ENCODE data around the gene SNX21. TPM values are rescaled to one million over a fixed set of nuclear protein-coding genes. Genes with fewer than 3 reads are reported as not detected.

SNX21 gene
- total RNA-seq, 2 experiments from 2014 or later, result 0.36 to 0.89 TPM

- Histone ChIP-seq H3K4me3 (ENCODE audit: low read length) (peak within 1 kb of the TSS; percentile 93), H3K9me3 (ENCODE audit: control insufficient read depth in 1 of 2, insufficient read depth in 1 of 2, low read length in 2 of 2) (no peaks in the 10 kb centered on the region), H3K4me1 (ENCODE audit: insufficient read depth, low read length) (peaks cover 48% of the 10 kb centered on the region), H3K36me3 (ENCODE audit: insufficient read depth, low read length) (peaks cover 35% of the 10 kb centered on the region), H3K27ac (ENCODE audit: low read depth in 1 of 2, low read length in 2 of 2) (peak within 1 kb of the TSS; percentile 50 to 65), H3K27me3 (ENCODE audit: control insufficient read depth in 1 of 2, insufficient read depth in 2 of 2, low read length in 2 of 2) (no peaks in the 10 kb centered on the region)
- ChIA-PET POLR2A (interaction anchor here (0.7 to 8.2 kb wide), 13 partner anchors 10 to 92 kb away, joined by 3 to 105 read pairs (median 5); partner anchors contain the start of genes ACOT8, PCIF1, SNX21 and ZNF335), CTCF (interaction anchor here (0.7 to 1.6 kb wide), 5 partner anchors 10 to 67 kb away, joined by 3 to 5 read pairs (median 4); partner anchors contain the start of gene ZSWIM1)
- Mint-ChIP-seq H3K9me3 (no peaks in the 10 kb centered on the region), H3K4me3 (peak within 1 kb of the TSS; percentile 96), H3K27me3 (no peaks in the 10 kb centered on the region), H3K4me1 (ENCODE audit: low read depth) (peaks cover 51% of the 10 kb centered on the region), H3K36me3 (ENCODE audit: low read depth) (peaks cover 32% of the 10 kb centered on the region), H3K27ac (peak within 1 kb of the TSS; percentile 84)
- intact Hi-C loops (cut with DNase I, micrococcal nuclease), result loop anchor here (1.0 to 5.0 kb wide), 7 partner anchors 10 to 80 kb away; partner anchors contain the start of genes ACOT8 (in 2 of the 2), PCIF1 (in 2 of the 2), ZSWIM3 (in 2 of the 2) and UBE2C (in 1 of the 2)
- TF ChIP-seq CTCF (IDR thresholded peaks at IDR 0.05), result no peak
- peak; percentile 79 for ATAC-seq (ENCODE audit: poor library complexity)
- DNase-seq, result peak; percentile 64 to 92 (median 76)
These were observed 57.7 kb downstream of the SNX21 start, which contains the start of the genes CTSA and NEURL2 for GRCh38 chr20:45890985-45891983. Gene CTSA (plus strand): TSS chr20:45891335. CDS start chr20:45891569, 234 bp downstream. Gene NEURL2 (minus strand): TSS chr20:45891208. CDS start chr20:45890991, 217 bp downstream.

GRCh38 chr20:45892049-45892825 is 58.6 kb downstream of the SNX21 start:
- ChIA-PET POLR2A (interaction anchor here (1.1 to 8.2 kb wide), 8 partner anchors 11 to 93 kb away, joined by 3 to 105 read pairs (median 12); partner anchors contain the start of genes ACOT8, PCIF1, SNX21 and UBE2C), CTCF (interaction anchor here (2.1 kb wide), 1 partner anchor 78 kb away, joined by 6 read pairs; no protein-coding TSS in a partner anchor)
- Histone ChIP-seq H3K4me1 (ENCODE audit: insufficient read depth, low read length) (peaks cover 51% of the 10 kb centered on the region), H3K9me3 (ENCODE audit: control insufficient read depth in 1 of 2, insufficient read depth in 1 of 2, low read length in 2 of 2) (no peaks in the 10 kb centered on the region), H3K27ac (ENCODE audit: low read depth in 1 of 2, low read length in 2 of 2) (peak overlapping the region in 1 of 2 donors; percentile 40), H3K27me3 (ENCODE audit: control insufficient read depth in 1 of 2, insufficient read depth in 2 of 2, low read length in 2 of 2) (no peaks in the 10 kb centered on the region), H3K36me3 (ENCODE audit: insufficient read depth, low read length) (peaks cover 43% of the 10 kb centered on the region), H3K4me3 (ENCODE audit: low read length) (peak overlapping the region; percentile 93)
- intact Hi-C loops (cut with DNase I, micrococcal nuclease), result loop anchor here (5.0 kb wide), 2 partner anchors 35 to 80 kb away; partner anchors contain the start of genes ACOT8 (in 1 of the 2), UBE2C (in 1 of the 2) and ZSWIM3 (in 1 of the 2)
- Mint-ChIP-seq H3K9me3 (no peaks in the 10 kb centered on the region), H3K27ac (peak overlapping the region; percentile 84), H3K27me3 (no peaks in the 10 kb centered on the region), H3K4me3 (peak overlapping the region; percentile 96), H3K4me1 (ENCODE audit: low read depth) (peaks cover 45% of the 10 kb centered on the region), H3K36me3 (ENCODE audit: low read depth) (peaks cover 36% of the 10 kb centered on the region)
- no peak for DNase-seq
- no peak for TF ChIP-seq CTCF (IDR thresholded peaks at IDR 0.05)
- no peak for ATAC-seq (ENCODE audit: poor library complexity)

Other genes starting within 250 kb of the SNX21 start
- gene WFDC10A, start 204.1 kb upstream of the SNX21 start, total RNA-seq, result not detected
- gene WFDC9, start 202.5 kb upstream of the SNX21 start, total RNA-seq, result not detected
- gene WFDC11, start 163.6 kb upstream of the SNX21 start, total RNA-seq, result not detected
- gene WFDC13, start 131.8 kb upstream of the SNX21 start, total RNA-seq, result not detected
- gene WFDC10B, start 128.8 kb upstream of the SNX21 start, total RNA-seq, result not detected
- not detected for gene SPINT4, start 111.5 kb upstream of the SNX21 start, total RNA-seq
- gene WFDC3, start 41.9 kb upstream of the SNX21 start, total RNA-seq, result not detected
- 10 to 100 TPM in 1 of 2 experiments, 1 to 10 TPM in 1; 9.3 to 10.4 TPM for gene DNTTIP1, start 41.8 kb upstream of the SNX21 start, total RNA-seq
- under 1 TPM; 0.52 to 0.64 TPM for gene UBE2C, start 21.2 kb upstream of the SNX21 start, total RNA-seq
- gene TNNC2, start 6.5 kb upstream of the SNX21 start, total RNA-seq, result 1 to 10 TPM; 1.2 to 1.5 TPM
- gene ACOT8, start 23.6 kb downstream of the SNX21 start, total RNA-seq, result 10 to 100 TPM; 19.1 to 19.9 TPM
- gene ZSWIM3, start 23.8 kb downstream of the SNX21 start, total RNA-seq, result under 1 TPM; 0.36 to 0.44 TPM
- gene ZSWIM1, start 47.4 kb downstream of the SNX21 start, total RNA-seq, result 10 to 100 TPM in 1 of 2 experiments, 1 to 10 TPM in 1; 9.3 to 10.7 TPM
- 1 to 10 TPM in 1 of 2 experiments, under 1 TPM in 1; 0.49 to 1.3 TPM for gene SPATA25, start 53.8 kb downstream of the SNX21 start, total RNA-seq
- 1 to 10 TPM; 1.5 to 2.5 TPM for gene NEURL2, start 57.4 kb downstream of the SNX21 start, total RNA-seq
- 10 to 100 TPM; 40.3 to 42.6 TPM for gene CTSA, start 57.5 kb downstream of the SNX21 start, total RNA-seq
- not detected for gene PLTP, start 78.4 kb downstream of the SNX21 start, total RNA-seq
- 100 to 1,000 TPM; 100 TPM for gene PCIF1, start 100.9 kb downstream of the SNX21 start, total RNA-seq
- 10 to 100 TPM; 67.3 to 74.6 TPM for gene ZNF335, start 138.4 kb downstream of the SNX21 start, total RNA-seq
- 1 to 10 TPM; 1.6 to 2.2 TPM for gene MMP9, start 175.1 kb downstream of the SNX21 start, total RNA-seq
- gene SLC12A5, start 195.4 kb downstream of the SNX21 start, total RNA-seq, result 1 to 10 TPM; 1.3 to 2.4 TPM